ENCODE results near the gene PRKAG2. TPM values are rescaled to one million over a fixed set of nuclear protein-coding genes. Genes with fewer than 3 reads are reported as not detected.
A peak's percentile ranks its signal among the peaks of the same experiment; 100 is the strongest.
"Not testable (repeated sequence)": the region's sequence is repeated elsewhere in the genome, so short reads cannot be mapped to it uniquely, and the experiment has no call there.

The PRKAG2 gene
- total RNA-seq, 3 donors from 2014 or later, result 42.4 to 48.5 (median 46.6) TPM

DNA sequence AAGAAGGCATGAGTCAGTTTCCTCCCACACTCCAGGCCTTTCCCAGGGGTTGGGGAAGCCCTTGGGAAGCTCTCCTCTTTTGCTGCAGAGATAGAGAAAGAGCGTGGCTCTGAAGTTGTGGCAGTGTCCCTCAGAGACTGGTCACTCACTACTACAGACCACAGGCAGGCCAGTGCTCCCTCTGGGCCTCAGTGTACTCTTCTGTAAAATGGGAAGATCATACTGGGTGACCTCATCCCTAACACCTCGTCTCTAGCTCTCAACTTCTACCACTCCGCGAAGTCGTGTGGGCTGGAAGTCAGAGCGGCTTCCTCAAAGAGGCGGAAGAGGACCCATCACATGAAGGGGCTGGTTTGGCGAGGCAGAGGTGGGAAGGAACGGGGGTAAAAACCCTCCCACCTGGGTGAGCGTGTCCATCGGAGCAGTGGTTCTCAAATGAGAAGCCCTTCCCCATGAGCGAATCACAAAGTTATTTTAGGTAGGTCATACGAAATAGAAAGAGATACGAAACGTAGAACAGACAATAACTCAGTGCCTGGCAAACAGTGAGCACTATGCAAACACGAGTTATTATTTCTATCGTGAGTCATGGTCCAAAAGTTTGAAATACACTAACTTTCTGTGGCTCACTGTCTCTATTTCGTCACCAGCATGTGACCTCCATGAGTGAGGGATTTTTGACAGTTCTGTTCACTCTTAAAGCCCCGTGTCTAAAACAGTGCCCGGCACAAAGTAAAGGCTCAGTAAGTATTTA is 32.7 kb downstream of the PRKAG2 start:
- ATAC-seq, result peak; percentile 58
- H3K4me3 ChIP-seq, result no peak overlapping the region
- TF ChIP-seq, protein P1, sequence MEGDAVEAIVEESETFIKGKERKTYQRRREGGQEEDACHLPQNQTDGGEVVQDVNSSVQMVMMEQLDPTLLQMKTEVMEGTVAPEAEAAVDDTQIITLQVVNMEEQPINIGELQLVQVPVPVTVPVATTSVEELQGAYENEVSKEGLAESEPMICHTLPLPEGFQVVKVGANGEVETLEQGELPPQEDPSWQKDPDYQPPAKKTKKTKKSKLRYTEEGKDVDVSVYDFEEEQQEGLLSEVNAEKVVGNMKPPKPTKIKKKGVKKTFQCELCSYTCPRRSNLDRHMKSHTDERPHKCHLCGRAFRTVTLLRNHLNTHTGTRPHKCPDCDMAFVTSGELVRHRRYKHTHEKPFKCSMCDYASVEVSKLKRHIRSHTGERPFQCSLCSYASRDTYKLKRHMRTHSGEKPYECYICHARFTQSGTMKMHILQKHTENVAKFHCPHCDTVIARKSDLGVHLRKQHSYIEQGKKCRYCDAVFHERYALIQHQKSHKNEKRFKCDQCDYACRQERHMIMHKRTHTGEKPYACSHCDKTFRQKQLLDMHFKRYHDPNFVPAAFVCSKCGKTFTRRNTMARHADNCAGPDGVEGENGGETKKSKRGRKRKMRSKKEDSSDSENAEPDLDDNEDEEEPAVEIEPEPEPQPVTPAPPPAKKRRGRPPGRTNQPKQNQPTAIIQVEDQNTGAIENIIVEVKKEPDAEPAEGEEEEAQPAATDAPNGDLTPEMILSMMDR (IDR thresholded peaks at IDR 0.05), result no peak
- H3K36me3 ChIP-seq (ENCODE audit: low read depth), result no peaks in the 10 kb centered on the region
- H3K9me3 ChIP-seq, result no peaks in the 10 kb centered on the region
- peak in 1 of 3 donors; percentile 38 for DNase-seq
- H3K4me1 ChIP-seq (ENCODE audit: low read depth), result no peaks in the 10 kb centered on the region
- intact Hi-C loops (cut with DNase I, micrococcal nuclease), result no loop called here

DNA sequence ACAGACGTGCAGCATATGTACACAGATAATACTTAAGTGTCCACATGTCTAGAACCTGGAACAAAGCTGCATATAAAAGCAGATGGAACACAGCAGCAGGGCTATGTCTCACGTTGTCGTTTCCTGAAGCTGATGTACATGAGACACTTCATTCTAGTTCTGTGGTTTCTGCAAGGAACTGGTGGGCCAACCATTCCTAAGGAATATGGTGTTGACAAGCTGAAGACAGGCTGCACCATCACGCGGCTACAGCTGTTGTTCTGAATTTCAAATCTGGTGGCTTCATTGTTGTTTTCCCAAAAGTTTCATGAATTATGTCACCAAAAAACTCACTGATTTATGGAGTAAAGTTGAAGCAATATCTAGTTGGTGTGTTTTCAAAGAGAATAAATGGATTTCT is 33.7 kb downstream of the PRKAG2 start:
- no peak overlapping the region for H3K4me3 ChIP-seq
- peaks cover 7% of the 10 kb centered on the region for H3K4me1 ChIP-seq (ENCODE audit: low read depth)
- DNase-seq, result no peak
- TF ChIP-seq, protein P1 (IDR thresholded peaks at IDR 0.05), result no peak
- no peaks in the 10 kb centered on the region for H3K36me3 ChIP-seq (ENCODE audit: low read depth)
- intact Hi-C loops (cut with DNase I, micrococcal nuclease), result no loop called here
- H3K9me3 ChIP-seq, result no peaks in the 10 kb centered on the region
- ATAC-seq, result no peak

DNA sequence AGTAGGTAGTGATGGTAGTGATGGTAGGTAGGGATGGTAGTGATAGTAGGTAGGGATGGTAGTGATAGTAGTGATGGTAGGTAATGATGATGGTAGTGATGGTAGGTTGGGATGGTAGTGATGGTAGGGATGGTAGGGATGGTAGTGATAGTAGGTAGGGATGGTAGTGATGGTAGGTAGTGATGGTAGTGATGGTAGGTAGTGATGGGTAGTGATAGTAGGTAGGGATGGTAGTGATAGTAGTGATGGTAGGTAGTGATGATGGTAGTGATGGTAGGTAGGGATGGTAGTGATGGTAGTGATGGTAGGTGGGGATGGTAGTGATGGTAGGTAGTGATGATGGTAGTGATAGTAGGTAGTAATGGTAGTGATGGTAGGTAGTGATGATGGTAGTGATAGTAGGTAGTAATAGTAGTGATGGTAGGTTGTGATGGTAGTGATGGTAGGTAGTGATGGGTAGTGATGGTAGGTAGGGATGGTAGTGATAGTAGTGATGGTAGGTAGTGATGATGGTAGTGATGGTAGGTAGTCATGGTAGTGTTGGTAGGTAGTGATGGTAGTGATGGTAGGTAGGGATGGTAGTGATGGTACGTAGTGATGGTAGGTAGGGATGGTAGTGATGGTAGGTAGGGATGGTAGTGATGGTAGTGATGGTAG is 35.4 kb downstream of the PRKAG2 start:
- intact Hi-C loops (cut with DNase I, micrococcal nuclease); H3K4me3 ChIP-seq; H3K4me1 ChIP-seq (ENCODE audit: low read depth): not testable (repeated sequence)

DNA sequence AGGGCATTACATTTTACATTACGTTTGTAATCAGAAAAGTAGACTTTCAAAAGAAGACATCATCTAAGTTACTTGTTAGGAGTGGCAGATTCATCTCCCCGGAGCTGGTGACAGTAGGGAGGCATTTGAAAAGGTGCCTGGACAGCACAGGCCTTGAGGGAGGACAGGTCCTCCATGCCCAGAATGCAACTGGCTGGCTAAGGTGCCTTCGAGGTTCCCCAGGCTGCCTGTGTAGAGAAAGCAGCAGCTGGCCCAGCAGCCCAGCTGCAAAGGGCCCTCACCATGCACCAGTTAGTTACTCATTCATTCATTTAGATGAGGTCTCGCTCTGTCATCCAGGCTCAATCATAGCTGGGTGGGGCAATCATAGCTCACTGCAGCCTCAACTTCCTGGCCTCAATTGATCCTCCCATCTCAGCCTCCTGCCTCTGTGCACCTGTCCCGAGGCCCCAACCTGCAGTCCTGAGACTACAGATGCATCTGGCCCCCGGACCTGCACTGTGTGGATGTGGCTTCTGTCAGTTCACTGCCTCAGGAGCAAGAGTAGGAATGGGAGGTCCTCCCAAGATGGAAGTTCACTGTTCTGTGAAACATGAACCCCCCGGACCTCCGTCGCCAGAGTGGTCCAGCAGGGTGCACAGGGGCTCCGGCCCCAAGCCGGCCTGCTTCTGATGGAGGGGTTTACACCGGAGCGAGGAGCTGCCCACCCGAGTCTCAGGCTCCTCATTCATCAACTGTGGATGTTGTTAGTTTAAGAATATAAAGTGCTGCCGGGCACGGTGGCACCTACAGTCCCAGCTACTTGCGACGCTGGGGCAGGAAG is 36.6 kb downstream of the PRKAG2 start:
- Histone ChIP-seq H3K36me3 (ENCODE audit: low read depth) (no peaks in the 10 kb centered on the region), H3K9me3 (no peaks in the 10 kb centered on the region), H3K4me3 (no peak overlapping the region), H3K4me1 (ENCODE audit: low read depth) (peaks cover 7% of the 10 kb centered on the region)
- DNase-seq (peak in 1 of 3 donors; percentile 14), ATAC-seq (no peak)
- intact Hi-C loops (cut with DNase I, micrococcal nuclease), result no loop called here
- TF ChIP-seq, protein P1 (IDR thresholded peaks at IDR 0.05), result no peak

More for the DNA sequence above, 35.4 kb downstream of the PRKAG2 start:
- not testable (repeated sequence) for DNase-seq; H3K36me3 ChIP-seq (ENCODE audit: low read depth); ATAC-seq; H3K9me3 ChIP-seq

DNA sequence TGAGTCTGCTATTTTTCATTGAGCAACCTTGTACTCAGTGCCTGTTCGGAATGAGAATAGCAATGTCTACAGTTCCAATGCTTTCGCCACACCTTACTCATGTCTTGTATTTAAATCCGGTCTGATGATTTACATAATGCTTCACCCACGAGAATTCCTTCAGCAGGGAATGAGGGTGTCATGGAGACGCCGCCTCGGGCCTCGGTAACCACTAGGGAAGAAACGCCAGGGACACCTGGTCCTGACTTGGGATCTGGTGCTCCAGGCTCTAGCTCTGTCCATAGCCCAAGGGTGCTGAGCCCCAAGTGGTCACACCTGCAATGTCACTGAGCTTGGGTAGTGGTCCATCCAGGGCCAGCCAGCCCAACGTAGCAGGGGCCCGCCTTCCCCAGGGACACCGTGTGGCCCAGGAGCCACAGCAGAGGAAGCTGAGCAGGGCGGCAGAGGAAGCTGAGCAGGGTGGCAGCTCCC is 37.4 kb downstream of the PRKAG2 start:
- Histone ChIP-seq H3K4me1 (ENCODE audit: low read depth) (peaks cover 7% of the 10 kb centered on the region), H3K4me3 (no peak overlapping the region), H3K36me3 (ENCODE audit: low read depth) (no peaks in the 10 kb centered on the region), H3K9me3 (no peaks in the 10 kb centered on the region)
- peak; percentile 26 for ATAC-seq
- peak in 1 of 3 donors; percentile 22 for DNase-seq
- TF ChIP-seq, protein P1 (IDR thresholded peaks at IDR 0.05), result no peak
- intact Hi-C loops (cut with DNase I, micrococcal nuclease), result no loop called here

All from mucosa of descending colon (tissue), 3 donors.